ENCODE measurements around the gene DNAH8.

Gene DNAH8

GRCh38 chr6:39076623-39077535 lies 361.8 kb downstream of the DNAH8 start:
- FAIRE-seq (no peak), DNase-seq (ENCODE audit: extremely low spot score, insufficient read length, low read depth) (no peak)

GRCh38 chr6:39077882-39078594 lies 362.9 kb downstream of the DNAH8 start:
- FAIRE-seq: no peak

GRCh38 chr6:39078695-39079094 lies 363.6 kb downstream of the DNAH8 start:
- DNase-seq (ENCODE audit: extremely low spot score, insufficient read length, low read depth) (no peak), FAIRE-seq (no peak)

More at GRCh38 chr6:39077882-39078594, 362.9 kb downstream of the DNAH8 start:
- no peak for DNase-seq (ENCODE audit: extremely low spot score, insufficient read length, low read depth)

- DNase-seq (ENCODE audit: extremely low spot score, insufficient read length, low read depth): no peak
- no peak for FAIRE-seq
These were observed 364.4 kb downstream of the DNAH8 start for GRCh38 chr6:39079197-39080125.
